Calu3 (cell line): ENCODE measurements around the gene PRND. TPM values are rescaled to one million over a fixed set of nuclear protein-coding genes. Genes with fewer than 3 reads are reported as not detected.
"Not testable (repeated sequence)": the region's sequence is repeated elsewhere in the genome, so short reads cannot be mapped to it uniquely, and the experiment has no call there.

ENCODE experiments used
- BruUV-seq: library from RNA; stranded (reverse); fragments of 400-500 nt; replicated peaks from 2 replicates; lab custom pipeline; 2021; lab: Mats Ljungman, UMichigan
- CTCF ChIA-PET: fragments of 300-600 bp; sonication (Branson Sonifier 250); formaldehyde crosslinking; loops from one replicate; lab custom pipeline; 2022; ENCODE audit warnings: antibody characterized with exemption; lab: Charles Lee
- DNase-seq: peaks from one replicate; pipeline ENCODE4 v3.0.0; 2022
- H3K27ac Mint-ChIP-seq: one replicate; pipeline ENCODE4 v1.8.0; 2022; ENCODE audit warnings: mixed read lengths; ENCODE audit not compliant: unreplicated experiment
- H3K27me3 Mint-ChIP-seq: one replicate; pipeline ENCODE4 v1.8.0; 2022; ENCODE audit warnings: mixed read lengths; ENCODE audit not compliant: unreplicated experiment
- H3K36me3 Mint-ChIP-seq: one replicate; pipeline ENCODE4 v1.8.0; 2022; ENCODE audit warnings: mild to moderate bottlenecking, moderate library complexity, mixed read lengths; ENCODE audit not compliant: insufficient read depth, unreplicated experiment
- H3K4me1 Mint-ChIP-seq: one replicate; pipeline ENCODE4 v1.8.0; 2022; ENCODE audit warnings: mild to moderate bottlenecking, low read depth, mixed read lengths; ENCODE audit not compliant: unreplicated experiment
- H3K4me3 Mint-ChIP-seq: one replicate; pipeline ENCODE4 v1.8.0; 2022; ENCODE audit warnings: mild to moderate bottlenecking, low read depth, moderate library complexity, mixed read lengths; ENCODE audit not compliant: unreplicated experiment
- H3K9me3 Mint-ChIP-seq: one replicate; pipeline ENCODE4 v1.8.0; 2022; ENCODE audit warnings: low read depth, mixed read lengths; ENCODE audit not compliant: unreplicated experiment
- CTCF ChIP-seq: fragments of 200-600 bp; IDR thresholded peaks from one replicate; pipeline ENCODE4 v1.8.0; 2022; ENCODE audit warnings: antibody characterized with exemption; ENCODE audit not compliant: unreplicated experiment
- intact Hi-C: fragments of 100-400 bp; cut with micrococcal nuclease; formaldehyde crosslinking; loops from one replicate; pipeline ENCODE4 v1.10.0; 2022; ENCODE audit not compliant: unreplicated experiment
- total RNA-seq: library from RNA; stranded (reverse); gene quantifications from 2 replicates; pipeline ENCODE4 v1.2.3, GENCODE V29; 2022

Gene PRND
- total RNA-seq, 1 experiment from 2014 or later: not detected

- Mint-ChIP-seq H3K9me3 (no peaks in the 10 kb centered on the region), H3K36me3 (no peaks in the 10 kb centered on the region), H3K4me3 (no peak overlapping the region), H3K27ac (no peak overlapping the region), H3K4me1 (no peaks in the 10 kb centered on the region), H3K27me3 (peaks cover 59% of the 10 kb centered on the region)
- CTCF ChIA-PET: interaction anchor here (1.2 kb wide), 1 partner anchor 107 kb away, joined by 4 read pairs; no protein-coding TSS in a partner anchor
- no peak for TF ChIP-seq CTCF
- intact Hi-C loops: loop anchor here (2.0 kb wide), 2 partner anchors 106 to 114 kb away; no protein-coding TSS in a partner anchor
- DNase-seq: no peak
- BruUV-seq: no TSS peak
Observed at GRCh38 chr20:4720977-4721349, 746 bp upstream of the PRND start.

GRCh38 chr20:4722571-4722970, 862 bp downstream of the PRND start:
- Mint-ChIP-seq H3K4me1 (no peaks in the 10 kb centered on the region), H3K36me3 (no peaks in the 10 kb centered on the region), H3K4me3 (no peak overlapping the region), H3K9me3 (no peaks in the 10 kb centered on the region), H3K27ac (no peak overlapping the region), H3K27me3 (peaks cover 43% of the 10 kb centered on the region)
- no peak for TF ChIP-seq CTCF
- CTCF ChIA-PET: interaction anchor here (0.7 kb wide), 1 partner anchor 503 kb away, joined by 3 read pairs; no protein-coding TSS in a partner anchor
- no peak for DNase-seq
- intact Hi-C loops: no loop called here
- BruUV-seq: no TSS peak

- no peaks in the 10 kb centered on the region for H3K36me3 Mint-ChIP-seq
- CTCF ChIA-PET: no interaction called here
- H3K4me3 Mint-ChIP-seq: no peak overlapping the region
- intact Hi-C loops: no loop called here
- TF ChIP-seq CTCF: no peak
- H3K9me3 Mint-ChIP-seq: no peaks in the 10 kb centered on the region
- peaks cover 39% of the 10 kb centered on the region for H3K27me3 Mint-ChIP-seq
- no peaks in the 10 kb centered on the region for H3K4me1 Mint-ChIP-seq
- DNase-seq: no peak
- no peak overlapping the region for H3K27ac Mint-ChIP-seq
- no TSS peak for BruUV-seq
Observed at GRCh38 chr20:4722993-4723392, 1.3 kb downstream of the PRND start.

GRCh38 chr20:4723553-4723952, 1.8 kb downstream of the PRND start:
- intact Hi-C loops, H3K36me3 Mint-ChIP-seq, BruUV-seq, DNase-seq, H3K9me3 Mint-ChIP-seq, H3K27ac Mint-ChIP-seq, H3K4me3 Mint-ChIP-seq, CTCF ChIA-PET, H3K4me1 Mint-ChIP-seq: not testable (repeated sequence)
- peaks cover 35% of the 10 kb centered on the region for H3K27me3 Mint-ChIP-seq

GRCh38 chr20:4724459-4725262, 3.0 kb downstream of the PRND start:
- CTCF ChIA-PET: no interaction called here
- intact Hi-C loops: no loop called here
- H3K4me1 Mint-ChIP-seq: no peaks in the 10 kb centered on the region
- H3K36me3 Mint-ChIP-seq: no peaks in the 10 kb centered on the region
- DNase-seq: no peak
- no TSS peak for BruUV-seq
- TF ChIP-seq CTCF: no peak
- H3K4me3 Mint-ChIP-seq: no peak overlapping the region
- peaks cover 35% of the 10 kb centered on the region for H3K27me3 Mint-ChIP-seq
- H3K27ac Mint-ChIP-seq: no peak overlapping the region
- no peaks in the 10 kb centered on the region for H3K9me3 Mint-ChIP-seq
